PC-9 (cell line): ENCODE results near the gene ZSWIM9. TPM values are rescaled to one million over a fixed set of nuclear protein-coding genes. Genes with fewer than 3 reads are reported as not detected.
A peak's percentile ranks its signal among the peaks of the same experiment; 100 is the strongest.

Experiments
- BruUV-seq: library from RNA; stranded (reverse); fragments of 400-500 nt; replicated peaks from 2 replicates; lab custom pipeline; 2021; lab: Mats Ljungman, UMichigan
- CTCF ChIA-PET: fragments of 300-600 bp; sonication (Branson Sonifier 250); formaldehyde crosslinking; loops from one replicate; lab custom pipeline; 2022; ENCODE audit warnings: antibody characterized with exemption; lab: Charles Lee
- POLR2A ChIA-PET: fragments of 300-600 bp; sonication (Branson Sonifier 250); formaldehyde crosslinking; loops from one replicate; lab custom pipeline; 2022; ENCODE audit warnings: antibody characterized with exemption; ENCODE audit not compliant: unreplicated experiment; lab: Charles Lee
- DNase-seq, 2 experiments: peaks; one replicate each; pipeline versions ENCODE4 v3.0.0 to v3.0.0-alpha.2; 2015 to 2022; ENCODE audit warnings: mixed read lengths in 1 of 2
- H2AFZ ChIP-seq: fragments of 200-600 bp; sonication (generic); 2 replicates; pipeline ENCODE4 v1.8.1; 2017; ENCODE audit warnings: antibody characterized with exemption
- H3F3A ChIP-seq: fragments of 200-600 bp; sonication (generic); 2 replicates; pipeline ENCODE4 v1.8.1; 2017; ENCODE audit warnings: antibody characterized with exemption, mild to moderate bottlenecking, low read depth; ENCODE audit not compliant: insufficient read depth
- H3K27ac ChIP-seq: fragments of 200-600 bp; sonication (generic); 2 replicates; pipeline ENCODE4 v1.6.1; 2016; ENCODE audit warnings: mixed run types
- H3K27me3 ChIP-seq: fragments of 200-600 bp; sonication (generic); 2 replicates; pipeline ENCODE4 v1.6.1; 2016; ENCODE audit warnings: low read depth, mixed run types; ENCODE audit not compliant: insufficient read depth
- H3K36me3 ChIP-seq: fragments of 200-600 bp; sonication (generic); 2 replicates; pipeline ENCODE4 v1.6.1; 2016; ENCODE audit warnings: low read depth, mixed run types
- H3K4me1 ChIP-seq: fragments of 200-600 bp; sonication (generic); replicated peaks from 2 replicates; pipeline ENCODE4 v1.6.1; 2016; ENCODE audit warnings: mixed run types; ENCODE audit not compliant: insufficient read depth
- H3K4me2 ChIP-seq: fragments of 200-600 bp; sonication (generic); 2 replicates; pipeline ENCODE4 v1.6.1; 2017; ENCODE audit warnings: mixed run types
- H3K4me3 ChIP-seq: fragments of 200-600 bp; sonication (generic); 2 replicates; pipeline ENCODE4 v1.6.1; 2016; ENCODE audit warnings: mixed run types
- H3K79me2 ChIP-seq: fragments of 200-600 bp; sonication (generic); 2 replicates; pipeline ENCODE4 v1.6.1; 2017; ENCODE audit warnings: low read depth, mixed run types
- H3K9me2 ChIP-seq: fragments of 200-600 bp; sonication (generic); 2 replicates; pipeline ENCODE4 v1.8.1; 2017; ENCODE audit warnings: mild to moderate bottlenecking; ENCODE audit not compliant: insufficient read depth
- H3K9me3 ChIP-seq: fragments of 200-600 bp; sonication (generic); 2 replicates; pipeline ENCODE4 v1.8.1; 2016; ENCODE audit warnings: low read depth; ENCODE audit not compliant: insufficient read depth
- H4K20me1 ChIP-seq: fragments of 200-600 bp; sonication (generic); 2 replicates; pipeline ENCODE4 v1.8.1; 2017; ENCODE audit not compliant: insufficient read depth
- EZH2 ChIP-seq: fragments of 200-600 bp; sonication (generic); IDR thresholded peaks from 2 replicates; pipeline ENCODE4 v1.8.0; 2017; ENCODE audit warnings: antibody characterized with exemption, low read depth
- intact Hi-C: fragments of 100-400 bp; cut with micrococcal nuclease; formaldehyde crosslinking; loops from one replicate; pipeline ENCODE4 v1.10.0; 2022; ENCODE audit not compliant: unreplicated experiment
- total RNA-seq: library from RNA; stranded (reverse); gene quantifications from 2 replicates; pipeline ENCODE4 v1.2.3, GENCODE V29; 2021
- TF ChIP-seq, protein P1 (sequence below): fragments of 200-600 bp; sonication (generic); conservative IDR thresholded peaks from 2 replicates; pipeline ENCODE4 v1.6.1; 2017; ENCODE audit warnings: mixed run types, antibody characterized with exemption, mild to moderate bottlenecking, moderate library complexity

Gene ZSWIM9
- total RNA-seq, 1 experiment from 2014 or later = 8.3 TPM

DNA sequence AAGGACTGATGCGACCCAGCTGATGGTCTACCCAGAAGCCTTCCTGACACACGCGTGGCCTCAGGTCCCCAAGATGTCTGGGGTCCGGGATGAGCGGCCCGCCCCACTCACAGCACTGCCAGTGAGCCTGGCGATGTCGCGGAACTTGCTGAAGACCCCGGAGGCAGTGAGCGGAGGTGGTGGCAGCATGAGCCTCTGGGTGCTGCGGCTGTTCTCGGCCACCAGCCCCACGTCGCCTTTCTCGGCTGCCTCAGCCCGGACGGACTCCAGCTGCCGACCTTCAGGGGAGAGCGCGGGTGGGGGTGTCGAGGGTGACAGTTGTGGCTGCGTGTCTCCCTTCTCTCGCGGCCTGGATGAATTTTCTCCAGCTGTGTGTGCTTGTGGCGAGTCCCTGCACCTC is 33.1 kb upstream of the ZSWIM9 start:
- H3K79me2 ChIP-seq = no peaks in the 10 kb centered on the region
- TF ChIP-seq, protein P1, sequence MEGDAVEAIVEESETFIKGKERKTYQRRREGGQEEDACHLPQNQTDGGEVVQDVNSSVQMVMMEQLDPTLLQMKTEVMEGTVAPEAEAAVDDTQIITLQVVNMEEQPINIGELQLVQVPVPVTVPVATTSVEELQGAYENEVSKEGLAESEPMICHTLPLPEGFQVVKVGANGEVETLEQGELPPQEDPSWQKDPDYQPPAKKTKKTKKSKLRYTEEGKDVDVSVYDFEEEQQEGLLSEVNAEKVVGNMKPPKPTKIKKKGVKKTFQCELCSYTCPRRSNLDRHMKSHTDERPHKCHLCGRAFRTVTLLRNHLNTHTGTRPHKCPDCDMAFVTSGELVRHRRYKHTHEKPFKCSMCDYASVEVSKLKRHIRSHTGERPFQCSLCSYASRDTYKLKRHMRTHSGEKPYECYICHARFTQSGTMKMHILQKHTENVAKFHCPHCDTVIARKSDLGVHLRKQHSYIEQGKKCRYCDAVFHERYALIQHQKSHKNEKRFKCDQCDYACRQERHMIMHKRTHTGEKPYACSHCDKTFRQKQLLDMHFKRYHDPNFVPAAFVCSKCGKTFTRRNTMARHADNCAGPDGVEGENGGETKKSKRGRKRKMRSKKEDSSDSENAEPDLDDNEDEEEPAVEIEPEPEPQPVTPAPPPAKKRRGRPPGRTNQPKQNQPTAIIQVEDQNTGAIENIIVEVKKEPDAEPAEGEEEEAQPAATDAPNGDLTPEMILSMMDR = no peak
- no peak for TF ChIP-seq EZH2
- BruUV-seq = no TSS peak
- no peaks in the 10 kb centered on the region for H3K9me2 ChIP-seq
- no peak for DNase-seq
- H3K4me1 ChIP-seq = no peaks in the 10 kb centered on the region
- CTCF ChIA-PET = no interaction called here
- H3K27ac ChIP-seq = no peak overlapping the region
- no peak overlapping the region for H3K4me2 ChIP-seq
- 0 out of 2 replicates have a peak, but pooled peaks cover 6% of the 10 kb centered on the region for H3K36me3 ChIP-seq
- no peak overlapping the region for H3K4me3 ChIP-seq
- intact Hi-C loops = no loop called here
- no peaks in the 10 kb centered on the region for H3K27me3 ChIP-seq
- POLR2A ChIA-PET = no interaction called here
- no peaks in the 10 kb centered on the region for H4K20me1 ChIP-seq
- H3K9me3 ChIP-seq = no peaks in the 10 kb centered on the region
- H3F3A ChIP-seq = no peaks in the 10 kb centered on the region
- no peak overlapping the region for H2AFZ ChIP-seq

DNA sequence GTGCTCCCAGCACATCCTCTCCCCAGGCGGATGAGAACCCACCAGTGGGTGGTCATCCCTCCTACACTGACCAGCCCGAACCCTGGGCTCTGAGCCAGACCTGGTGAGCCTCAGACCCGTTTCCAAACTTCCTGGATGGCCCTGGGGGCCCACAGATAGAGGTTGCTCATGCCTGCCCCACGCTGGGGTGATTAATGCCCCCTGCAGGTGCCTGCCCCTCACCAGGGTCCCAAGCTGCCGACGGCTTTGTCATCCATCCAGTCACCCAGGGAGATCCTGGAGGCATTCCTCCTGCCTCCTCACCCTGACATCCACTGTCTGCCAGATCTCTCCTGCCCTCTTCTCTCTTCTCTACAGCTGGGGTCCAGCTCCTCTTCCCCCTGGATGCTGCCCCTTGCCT is 31.4 kb upstream of the ZSWIM9 start:
- intact Hi-C loops = no loop called here
- Histone ChIP-seq H3K27ac (no peak overlapping the region), H3K9me3 (no peaks in the 10 kb centered on the region), H3K4me1 (no peaks in the 10 kb centered on the region), H4K20me1 (no peaks in the 10 kb centered on the region), H3F3A (no peaks in the 10 kb centered on the region), H3K4me3 (no peak overlapping the region), H3K36me3 (0 out of 2 replicates have a peak, but pooled peaks cover 6% of the 10 kb centered on the region), H3K79me2 (no peaks in the 10 kb centered on the region), H3K9me2 (no peaks in the 10 kb centered on the region), H3K27me3 (no peaks in the 10 kb centered on the region), H3K4me2 (no peak overlapping the region), H2AFZ (no peak overlapping the region)
- TF ChIP-seq EZH2 = no peak
- TF ChIP-seq, protein P1 = no peak
- no peak for DNase-seq
- CTCF ChIA-PET = no interaction called here
- POLR2A ChIA-PET = no interaction called here
- no TSS peak for BruUV-seq

DNA sequence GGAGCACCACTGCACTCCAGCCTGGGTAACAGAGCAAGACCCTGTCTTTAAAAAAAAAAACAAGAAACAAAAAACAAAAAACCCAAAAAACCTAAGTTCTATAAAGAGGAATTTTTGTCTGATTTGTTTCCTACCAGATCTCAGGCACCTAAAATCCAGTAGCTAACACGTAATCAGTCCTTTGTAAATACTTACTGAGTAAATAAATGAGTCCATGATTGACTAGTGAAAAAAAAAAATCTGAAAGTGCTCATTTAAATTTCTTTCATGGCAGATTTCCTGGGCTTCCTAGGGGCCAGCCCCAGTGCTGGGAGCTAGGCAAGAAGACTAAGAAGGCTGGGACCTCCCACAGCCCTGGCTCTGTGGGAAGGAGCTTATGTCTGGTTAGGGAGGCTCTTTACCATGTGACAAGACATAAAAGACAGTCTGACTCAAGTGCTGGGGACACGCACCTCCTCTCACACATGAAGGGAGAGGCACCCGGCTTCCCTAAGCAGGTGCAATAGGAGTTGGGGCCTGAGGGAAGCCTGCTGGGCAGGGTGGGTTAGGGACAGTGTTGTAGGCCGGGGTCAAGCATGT is 22.8 kb upstream of the ZSWIM9 start:
- DNase-seq = peak in 1 of 2 experiments; percentile 21
- Histone ChIP-seq H3K4me1 (no peaks in the 10 kb centered on the region), H3K27me3 (no peaks in the 10 kb centered on the region), H4K20me1 (no peaks in the 10 kb centered on the region), H3K4me3 (no peak overlapping the region), H3K79me2 (no peaks in the 10 kb centered on the region), H3F3A (0 out of 2 replicates have a peak, but pooled peaks cover under 1% of the 10 kb centered on the region), H3K9me2 (no peaks in the 10 kb centered on the region), H3K27ac (no peak overlapping the region), H3K9me3 (no peaks in the 10 kb centered on the region), H3K36me3 (peaks cover 25% of the 10 kb centered on the region), H2AFZ (no peak overlapping the region), H3K4me2 (no peak overlapping the region)
- ChIA-PET POLR2A (no interaction called here), CTCF (no interaction called here)
- intact Hi-C loops = no loop called here
- no TSS peak for BruUV-seq
- no peak for TF ChIP-seq EZH2
- TF ChIP-seq, protein P1 = no peak
